Spleen (tissue), 11 donors: ENCODE data around the gene LGALS16. TPM values are rescaled to one million over a fixed set of nuclear protein-coding genes. Genes with fewer than 3 reads are reported as not detected.

ENCODE experiments used
- DNase-seq: peaks from one replicate; pipeline ENCODE4 v3.0.0-alpha.2; 2020
- H3K27ac ChIP-seq, 8 donors: fragments of 200-600 bp; sonication (generic) in 7 of 8; 1 replicate in 4 of 8; 2 replicates in 4 of 8; pipeline versions ENCODE4 v1.5.0 to v1.8.0; 2016 to 2021; ENCODE audit warnings: inconsistent platforms in 4 of 8, mild to moderate bottlenecking in 4 of 8, moderate library complexity in 1 of 8
- H3K27me3 ChIP-seq, 7 donors: fragments of 200-600 bp; sonication (generic) in 6 of 7; replicated peaks in 1 of 7; 1 replicate in 4 of 7; 2 replicates in 3 of 7; pipeline versions ENCODE4 v1.5.0 to v1.8.0; 2016 to 2021; ENCODE audit warnings: inconsistent platforms in 3 of 7, mild to moderate bottlenecking in 1 of 7
- H3K36me3 ChIP-seq, 6 donors: fragments of 200-600 bp; sonication (generic) in 5 of 6; 1 replicate in 4 of 6; 2 replicates in 2 of 6; pipeline versions ENCODE4 v1.5.0 to v1.8.0; 2016 to 2021; ENCODE audit warnings: inconsistent platforms in 2 of 6
- H3K4me1 ChIP-seq, 6 donors: fragments of 200-600 bp; sonication (generic) in 5 of 6; 1 replicate in 3 of 6; 2 replicates in 3 of 6; pipeline versions ENCODE4 v1.5.0 to v1.8.0; 2016 to 2021; ENCODE audit warnings: inconsistent platforms in 3 of 6
- H3K4me3 ChIP-seq, 8 donors: fragments of 200-600 bp; sonication (generic) in 7 of 8; 1 replicate in 4 of 8; 2 replicates in 4 of 8; pipeline versions ENCODE4 v1.5.0 to v1.8.0; 2016 to 2021; ENCODE audit warnings: inconsistent platforms in 4 of 8, mild to moderate bottlenecking in 4 of 8, moderate library complexity in 2 of 8
- H3K9me3 ChIP-seq, 8 donors: fragments of 200-600 bp; sonication (generic) in 7 of 8; 1 replicate in 4 of 8; 2 replicates in 4 of 8; pipeline versions ENCODE4 v1.5.0 to v1.8.0; 2016 to 2021; ENCODE audit warnings: inconsistent platforms in 4 of 8
- POLR2A ChIP-seq, 3 donors: fragments of 450-650 bp; IDR thresholded peaks; one replicate each; pipeline ENCODE4 v1.5.1; 2017; ENCODE audit warnings: antibody characterized with exemption in 3 of 3, mild to moderate bottlenecking in 1 of 3
- POLR2AphosphoS5 ChIP-seq, 3 donors: sonication (generic); formaldehyde crosslinking; IDR thresholded peaks; one replicate each; pipeline ENCODE4 v1.5.1; 2017; ENCODE audit warnings: antibody characterized with exemption in 3 of 3
- WGBS, 5 donors: extraction: QIAGEN DNeasy Blood & Tissue Kit in 3 of 5; methylation state at CpG; one replicate each; pipeline versions ENCODE4 v1.1.5 to v1.1.7; 2013 to 2018; 5-methylcytosine and 5-hydroxymethylcytosine counted together
- intact Hi-C: fragments of 100-400 bp; cut with DNase I; formaldehyde crosslinking; loops from one replicate; pipeline ENCODE4 v1.15.0; 2023; ENCODE audit warnings: low total_unique reads
- polyA plus RNA-seq, 3 donors: library from polyadenylated mRNA; stranded (reverse); fragments of 200-250 nt; gene quantifications; one replicate each; pipeline ENCODE4 v1.2.1, GENCODE V29; 2013
- small RNA-seq, 4 donors: library from RNA; depleted of rRNA; stranded (forward); fragments of <200 nt; gene quantifications; one replicate each; pipeline ENCODE3, GENCODE V24; 2016
- total RNA-seq, 7 donors: library from RNA; depleted of rRNA in 3 of 7; stranded (reverse); fragments of >200 nt in 3 of 7; fragmentation: NEBNext Ultra II Directional in 4 of 7; extraction: Animal tissue kit (Norgen Biotek cat#: 25700) in 4 of 7; gene quantifications; one replicate each; pipeline versions ENCODE4 v1.1.0 to v1.2.1, GENCODE V29; 2016 to 2021
- TF ChIP-seq, protein P1 (sequence below), 11 experiments: fragments of 200-600 bp in 7 of 11; fragments of 450-650 bp in 4 of 11; sonication (generic) in 4 of 11; IDR thresholded peaks in 8 of 11; conservative IDR thresholded peaks in 3 of 11; 1 replicate in 7 of 11; 2 replicates in 4 of 11; pipeline versions ENCODE4 v1.4.0 to v1.8.0; 2016 to 2021; ENCODE audit warnings: antibody characterized with exemption in 11 of 11, inconsistent platforms in 4 of 11, mild to moderate bottlenecking in 1 of 11
- donor health status: healthy with polysubstance abuse.
- donor health status: DM: no; HTN: no; CAD: no; lungs with moderate emphysema.
- donor health status: DM: no; HTN: no; CAD: no.
- donor health status: Bipolar disorder and iron deficiency.
- donor health status: healthy.
- donor health status: DM: no; HTN: no; CAD: no.
- donor health status: DM: yes; HTN: yes; CAD: no.

The LGALS16 gene
- total and polyA plus RNA-seq, 10 donors, result not detected

DNA sequence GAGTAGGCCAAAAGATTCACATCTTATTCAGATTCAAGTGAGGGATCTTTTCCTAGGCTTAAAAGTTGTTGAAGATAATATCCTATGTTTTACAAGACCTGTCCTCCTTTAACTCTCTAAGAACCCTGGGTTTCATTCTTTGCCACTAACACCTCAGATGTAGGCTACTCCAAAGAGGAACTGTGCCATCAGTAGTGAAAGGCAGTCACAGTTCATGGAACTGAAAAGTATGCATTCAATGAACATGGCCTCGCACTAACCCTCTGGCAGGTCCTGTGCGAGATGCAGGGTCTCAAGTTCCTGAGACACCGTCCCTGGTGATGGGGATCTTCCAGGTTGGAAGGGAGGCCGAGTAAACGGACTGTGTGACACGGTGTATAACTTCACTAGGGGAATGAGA lies 52.9 kb downstream of the LGALS16 start:
- 74 to 85% (median 82%) methylated on average over 6 of the region's 6 CpGs for WGBS, 5 donors
- Histone ChIP-seq H3K4me3 (no peak overlapping the region), H3K9me3 (no peaks in the 10 kb centered on the region), H3K36me3 (no peaks in the 10 kb centered on the region), H3K27ac (no peak overlapping the region), H3K27me3 (peaks cover 0 to 4% (median 0%) of the 10 kb centered on the region in 7 donors), H3K4me1 (peaks cover 0 to 4% (median 0%) of the 10 kb centered on the region in 6 donors)
- DNase-seq, result no peak
- intact Hi-C loops, result no loop called here
- TF ChIP-seq, protein P1, sequence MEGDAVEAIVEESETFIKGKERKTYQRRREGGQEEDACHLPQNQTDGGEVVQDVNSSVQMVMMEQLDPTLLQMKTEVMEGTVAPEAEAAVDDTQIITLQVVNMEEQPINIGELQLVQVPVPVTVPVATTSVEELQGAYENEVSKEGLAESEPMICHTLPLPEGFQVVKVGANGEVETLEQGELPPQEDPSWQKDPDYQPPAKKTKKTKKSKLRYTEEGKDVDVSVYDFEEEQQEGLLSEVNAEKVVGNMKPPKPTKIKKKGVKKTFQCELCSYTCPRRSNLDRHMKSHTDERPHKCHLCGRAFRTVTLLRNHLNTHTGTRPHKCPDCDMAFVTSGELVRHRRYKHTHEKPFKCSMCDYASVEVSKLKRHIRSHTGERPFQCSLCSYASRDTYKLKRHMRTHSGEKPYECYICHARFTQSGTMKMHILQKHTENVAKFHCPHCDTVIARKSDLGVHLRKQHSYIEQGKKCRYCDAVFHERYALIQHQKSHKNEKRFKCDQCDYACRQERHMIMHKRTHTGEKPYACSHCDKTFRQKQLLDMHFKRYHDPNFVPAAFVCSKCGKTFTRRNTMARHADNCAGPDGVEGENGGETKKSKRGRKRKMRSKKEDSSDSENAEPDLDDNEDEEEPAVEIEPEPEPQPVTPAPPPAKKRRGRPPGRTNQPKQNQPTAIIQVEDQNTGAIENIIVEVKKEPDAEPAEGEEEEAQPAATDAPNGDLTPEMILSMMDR (IDR thresholded peaks at IDR 0.05 in 8 of 11, conservative IDR thresholded peaks at IDR 0.05 in 3 of 11), result no peak
- TF ChIP-seq POLR2AphosphoS5 (IDR thresholded peaks at IDR 0.05), result no peak
- no peak for TF ChIP-seq POLR2A (IDR thresholded peaks at IDR 0.05)

DNA sequence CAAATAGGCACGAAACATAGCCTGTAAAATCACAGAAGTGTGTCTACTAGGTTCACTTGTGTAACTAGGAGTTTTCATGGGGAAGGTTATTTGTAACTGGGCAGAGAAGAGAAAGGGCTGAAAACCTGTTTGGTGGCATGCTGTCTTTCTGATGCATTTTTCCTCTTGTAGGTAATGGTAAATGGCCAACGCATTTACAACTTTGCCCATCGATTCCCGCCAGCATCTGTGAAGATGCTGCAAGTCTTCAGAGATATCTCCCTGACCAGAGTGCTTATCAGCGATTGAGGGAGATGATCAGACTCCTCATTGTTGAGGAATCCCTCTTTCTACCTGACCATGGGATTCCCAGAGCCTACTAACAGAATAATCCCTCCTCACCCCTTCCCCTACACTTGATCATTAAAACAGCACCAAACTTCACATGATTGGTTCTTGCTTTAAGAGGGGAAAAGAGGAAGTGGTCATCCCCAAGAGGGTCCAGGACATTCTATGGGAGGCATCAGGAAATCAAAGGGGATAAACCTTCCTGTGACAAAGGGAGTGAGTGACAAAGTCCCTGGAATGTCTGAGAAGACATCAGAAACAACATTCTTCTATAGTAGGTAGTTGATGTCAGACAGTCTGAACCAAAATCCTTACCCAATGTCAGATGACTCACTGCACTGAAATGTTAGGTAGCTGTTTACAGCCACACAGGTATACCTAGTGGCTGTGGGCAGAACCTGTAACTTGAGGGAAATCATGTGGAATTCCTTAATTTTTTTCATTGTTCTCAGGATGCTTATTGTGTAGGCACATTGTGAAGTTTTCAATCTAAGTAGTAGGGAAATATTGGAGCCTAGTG lies 53.5 kb downstream of the LGALS16 start:
- no peaks in the 10 kb centered on the region for H3K36me3 ChIP-seq
- DNase-seq, result no peak
- no peak overlapping the region for H3K27ac ChIP-seq
- peaks cover 0 to 3% (median 0%) of the 10 kb centered on the region in 8 donors for H3K9me3 ChIP-seq
- peaks cover 0 to 4% (median 0%) of the 10 kb centered on the region in 6 donors for H3K4me1 ChIP-seq
- intact Hi-C loops, result no loop called here
- peaks cover 0 to 4% (median 0%) of the 10 kb centered on the region in 7 donors for H3K27me3 ChIP-seq
- no peak overlapping the region for H3K4me3 ChIP-seq
- 84 to 89% (median 86%) methylated on average over 5 of the region's 5 CpGs for WGBS, 5 donors
- no peak for TF ChIP-seq POLR2A (IDR thresholded peaks at IDR 0.05)
- TF ChIP-seq, protein P1 (IDR thresholded peaks at IDR 0.05 in 8 of 11, conservative IDR thresholded peaks at IDR 0.05 in 3 of 11), result no peak

Small RNA genes lying within 50 kb of the gene (small RNA-seq; reads per million reads assigned to genes)
- gene AC005176.2 (0 reads per million in 4 donors), gene RPS29P27 (0 reads per million in 4 donors), gene RPS29P30 (0 reads per million in 4 donors)

Other genes with a start within 250 kb of the LGALS16 start
- gene ZFP36, start 249.1 kb upstream of the LGALS16 start, total RNA-seq, result 100 to 1,000 TPM in 6 of 7 donors, 10 to 100 TPM in 1; 91.5 to 396 (median 191) TPM
- 100 to 1,000 TPM in 1 of 3 donors, 10 to 100 TPM in 2; 63.2 to 117 (median 72.6) TPM for gene ZFP36, start 249.1 kb upstream of the LGALS16 start, polyA plus RNA-seq
- gene PLEKHG2, start 243.2 kb upstream of the LGALS16 start, total RNA-seq, result 100 to 1,000 TPM in 1 of 7 donors, 10 to 100 TPM in 6; 18.6 to 107 (median 48.4) TPM
- 10 to 100 TPM in 1 of 3 donors, 1 to 10 TPM in 2; 8.9 to 25.8 (median 9.5) TPM for gene PLEKHG2, start 243.2 kb upstream of the LGALS16 start, polyA plus RNA-seq
- gene RPS16, start 220.0 kb upstream of the LGALS16 start, total RNA-seq, result 1,000 to 10,000 TPM; 1,378 to 2,109 (median 1,598) TPM
- gene RPS16, start 220.0 kb upstream of the LGALS16 start, polyA plus RNA-seq, result 1,000 to 10,000 TPM; 5,364 to 5,747 (median 5,635) TPM
- 100 to 1,000 TPM; 103 to 125 (median 108) TPM for gene SUPT5H, start 210.3 kb upstream of the LGALS16 start, total RNA-seq
- gene SUPT5H, start 210.3 kb upstream of the LGALS16 start, polyA plus RNA-seq, result 100 to 1,000 TPM in 2 of 3 donors, 10 to 100 TPM in 1; 95.8 to 225 (median 198) TPM
- gene TIMM50, start 175.1 kb upstream of the LGALS16 start, total RNA-seq, result 10 to 100 TPM; 30.3 to 51.5 (median 41.8) TPM
- 10 to 100 TPM; 36.2 to 46.0 (median 40.7) TPM for gene TIMM50, start 175.1 kb upstream of the LGALS16 start, polyA plus RNA-seq
- gene DLL3, start 157.0 kb upstream of the LGALS16 start, total RNA-seq, result under 1 TPM in 2 of 7 donors, not detected in 5; 0.16 to 0.27 TPM
- gene DLL3, start 157.0 kb upstream of the LGALS16 start, polyA plus RNA-seq, result under 1 TPM; 0.52 to 0.68 (median 0.58) TPM
- not detected for gene SELENOV, start 140.8 kb upstream of the LGALS16 start, total RNA-seq
- gene SELENOV, start 140.8 kb upstream of the LGALS16 start, polyA plus RNA-seq, result not detected
- 1 to 10 TPM; 2.0 to 5.3 (median 4.5) TPM for gene EID2B, start 123.1 kb upstream of the LGALS16 start, total RNA-seq
- 1 to 10 TPM; 4.6 to 5.7 (median 5.4) TPM for gene EID2B, start 123.1 kb upstream of the LGALS16 start, polyA plus RNA-seq
- gene EID2, start 115.8 kb upstream of the LGALS16 start, total RNA-seq, result 10 to 100 TPM in 5 of 7 donors, 1 to 10 TPM in 2; 7.9 to 17.4 (median 12.7) TPM
- 10 to 100 TPM; 15.5 to 17.7 (median 17.2) TPM for gene EID2, start 115.8 kb upstream of the LGALS16 start, polyA plus RNA-seq
- not detected for gene LGALS13, start 53.4 kb upstream of the LGALS16 start, total RNA-seq
- gene LGALS13, start 53.4 kb upstream of the LGALS16 start, polyA plus RNA-seq, result not detected
- gene LGALS14, start 48.6 kb downstream of the LGALS16 start, total RNA-seq, result not detected
- not detected for gene LGALS14, start 48.6 kb downstream of the LGALS16 start, polyA plus RNA-seq
- gene CLC, start 82.1 kb downstream of the LGALS16 start, total RNA-seq, result 10 to 100 TPM in 3 of 7 donors, 1 to 10 TPM in 3, not detected in 1; 3.1 to 20.1 (median 10.3) TPM
- 1 to 10 TPM; 2.7 to 4.9 (median 3.0) TPM for gene CLC, start 82.1 kb downstream of the LGALS16 start, polyA plus RNA-seq
- gene LEUTX, start 122.9 kb downstream of the LGALS16 start, total RNA-seq, result not detected
- not detected for gene LEUTX, start 122.9 kb downstream of the LGALS16 start, polyA plus RNA-seq
- gene DYRK1B, start 178.2 kb downstream of the LGALS16 start, total RNA-seq, result 10 to 100 TPM; 15.1 to 32.7 (median 18.8) TPM
- 10 to 100 TPM; 11.2 to 19.8 (median 13.6) TPM for gene DYRK1B, start 178.2 kb downstream of the LGALS16 start, polyA plus RNA-seq
- 100 to 1,000 TPM; 126 to 212 (median 174) TPM for gene FBL, start 190.5 kb downstream of the LGALS16 start, total RNA-seq
- gene FBL, start 190.5 kb downstream of the LGALS16 start, polyA plus RNA-seq, result 100 to 1,000 TPM; 298 to 403 (median 348) TPM